Activated CD4-positive, alpha-beta T cell treated with anti-CD3 and anti-CD28 coated beads, Interleukin-2, amount 50 U/mL, for 16 hours (primary cell): ENCODE results near the gene LVRN.

Experiments used
- DNase-seq: peaks from one replicate; pipeline ENCODE4 v3.0.0-alpha.2; 2020

LVRN gene

DNA sequence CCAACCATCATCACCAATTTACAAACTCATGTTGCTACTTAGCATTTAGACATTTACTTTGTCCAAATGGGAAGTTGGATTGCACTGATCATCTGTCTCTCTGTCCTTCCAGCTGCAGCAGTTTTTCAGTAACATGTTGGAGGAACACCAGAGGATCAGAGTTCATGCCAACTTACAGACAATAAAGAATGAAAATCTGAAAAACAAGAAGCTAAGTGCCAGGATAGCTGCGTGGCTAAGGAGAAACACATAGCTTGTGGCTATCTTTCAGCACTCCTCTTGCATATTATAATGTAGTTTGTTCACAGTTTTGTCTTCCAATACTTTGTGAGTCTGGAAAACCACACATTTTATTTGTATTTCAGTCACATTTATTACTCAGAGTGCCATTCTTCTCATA is 63.6 kb downstream of the LVRN start:
- no peak for DNase-seq

DNA sequence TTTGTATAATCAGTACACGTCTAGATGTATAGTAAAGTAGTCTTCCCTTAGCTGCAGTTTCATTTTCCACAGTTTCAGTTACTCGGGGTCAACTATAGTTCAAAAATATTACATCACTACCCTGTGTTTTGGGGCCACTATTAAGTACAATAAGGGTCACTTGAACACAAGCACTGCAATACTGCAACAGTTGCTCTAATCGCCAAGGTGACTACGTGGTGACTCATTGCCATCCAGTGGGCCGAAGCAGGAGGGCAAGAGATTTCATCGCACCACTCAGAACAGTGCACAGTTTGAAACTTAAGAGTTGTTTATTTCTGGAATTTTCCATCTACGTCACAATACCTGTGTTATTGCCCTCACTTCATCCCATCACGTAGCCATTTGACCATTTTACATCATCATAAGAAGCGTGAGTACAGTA is 69.8 kb downstream of the LVRN start, which contains the start of gene ARL14EPL:
Gene ARL14EPL (plus strand): TSS at position 379 of the 424 bp plus-strand sequence. CDS start 18,994 bp downstream, outside the sequence.
- DNase-seq, result no peak

DNA sequence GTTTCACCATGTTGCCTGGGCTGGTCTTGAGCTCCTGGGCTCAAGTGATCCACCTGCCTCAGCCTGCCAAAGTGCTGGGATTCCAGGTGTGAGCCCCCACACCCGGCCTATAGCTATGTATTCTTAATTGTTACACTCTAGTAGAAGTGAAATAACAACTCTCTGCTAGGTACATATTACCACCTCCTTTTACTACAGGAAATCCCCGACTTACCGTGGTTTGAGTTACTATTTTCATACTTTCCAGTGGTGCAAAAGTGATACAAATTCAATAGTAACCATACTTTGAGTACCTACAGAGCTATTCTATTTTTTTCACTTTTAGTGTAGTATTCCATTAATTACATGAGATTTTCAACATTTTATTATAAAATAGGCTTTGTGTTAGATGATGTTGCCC is 70.7 kb downstream of the LVRN start:
- DNase-seq, result no peak

DNA sequence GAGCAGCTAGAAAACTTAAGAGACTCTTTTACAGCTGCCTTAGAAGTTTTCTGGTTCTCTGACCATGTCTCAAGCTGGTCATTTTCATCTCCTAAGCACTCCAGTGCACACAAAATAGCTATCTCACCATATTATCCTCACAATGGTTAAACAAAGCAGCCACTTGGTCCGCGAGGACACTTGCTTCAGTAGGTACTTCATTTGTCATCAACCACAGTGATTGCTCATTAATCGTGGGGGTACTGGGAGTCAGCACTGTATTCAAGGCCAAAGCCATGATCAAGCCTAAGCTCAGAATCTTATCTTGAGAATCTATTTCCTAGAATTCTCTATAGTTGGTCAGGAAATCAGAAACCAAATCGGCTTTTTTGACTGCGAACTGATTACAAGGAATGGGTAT is 72.8 kb downstream of the LVRN start:
- no peak for DNase-seq

DNA sequence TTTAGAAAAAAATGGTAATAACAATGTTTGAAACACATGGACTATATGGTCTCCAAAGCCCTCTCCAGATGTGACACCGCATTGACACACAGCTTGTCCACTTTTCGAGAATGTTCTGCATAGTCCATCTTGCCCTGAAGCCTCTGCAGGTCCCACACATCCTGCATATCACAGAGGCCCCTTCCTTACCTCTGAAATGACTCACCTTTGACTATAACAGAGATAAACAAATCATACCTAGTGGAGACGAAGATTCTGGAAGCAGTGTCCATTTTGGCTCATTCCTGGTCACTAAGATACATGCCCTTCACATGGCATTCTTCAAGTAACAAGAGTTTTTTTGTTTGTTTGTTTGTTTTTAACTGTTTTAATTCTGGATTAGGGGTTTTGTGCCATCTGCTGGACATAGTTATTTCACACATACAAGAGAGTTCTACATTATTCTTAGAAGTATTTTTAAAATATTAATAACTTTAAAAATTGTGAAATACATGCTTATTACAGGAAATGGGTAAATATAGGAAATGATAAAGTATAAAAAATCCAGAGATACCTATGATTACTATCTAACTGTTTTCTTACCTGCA is 75.1 kb downstream of the LVRN start:
- DNase-seq, result no peak

DNA sequence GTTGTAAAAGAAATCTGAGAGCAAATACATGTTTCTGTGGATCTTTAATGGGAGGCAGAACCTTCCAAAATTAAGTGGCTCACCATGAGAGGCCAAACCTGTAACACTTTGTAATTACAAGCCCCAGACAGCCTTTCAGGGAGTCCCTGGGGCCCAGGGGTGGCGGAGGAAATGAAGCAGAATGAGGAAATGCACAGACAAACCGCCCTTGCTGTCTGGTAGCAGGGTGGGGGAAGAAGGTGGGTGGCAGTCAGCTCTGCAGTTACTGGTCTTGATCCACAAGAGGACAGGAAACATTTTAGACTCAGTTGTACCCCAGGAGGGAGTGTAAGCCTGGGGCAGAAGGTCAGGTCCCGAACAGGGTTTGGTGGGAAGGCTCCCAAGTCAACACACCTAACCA is 76.5 kb downstream of the LVRN start:
- no peak for DNase-seq

DNA sequence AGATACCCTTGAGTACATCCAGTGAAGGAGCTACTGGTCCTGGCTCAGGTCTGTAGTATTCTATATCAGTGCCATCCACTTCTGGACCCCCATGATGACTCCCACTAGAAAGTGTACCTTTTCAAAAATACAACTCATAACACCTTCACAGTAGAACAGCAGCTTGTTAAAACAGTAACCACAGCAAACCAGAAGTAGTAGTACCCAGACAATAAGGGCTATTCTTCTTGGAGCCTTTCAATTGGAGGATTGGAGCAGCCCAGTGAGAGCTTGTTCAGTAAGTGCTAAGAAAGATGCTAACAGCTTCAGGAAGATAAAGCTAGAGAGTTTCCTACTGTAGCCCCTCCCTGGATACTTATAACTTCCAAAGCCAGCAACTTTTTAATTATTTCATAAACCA is 80.1 kb downstream of the LVRN start:
- no peak for DNase-seq

DNA sequence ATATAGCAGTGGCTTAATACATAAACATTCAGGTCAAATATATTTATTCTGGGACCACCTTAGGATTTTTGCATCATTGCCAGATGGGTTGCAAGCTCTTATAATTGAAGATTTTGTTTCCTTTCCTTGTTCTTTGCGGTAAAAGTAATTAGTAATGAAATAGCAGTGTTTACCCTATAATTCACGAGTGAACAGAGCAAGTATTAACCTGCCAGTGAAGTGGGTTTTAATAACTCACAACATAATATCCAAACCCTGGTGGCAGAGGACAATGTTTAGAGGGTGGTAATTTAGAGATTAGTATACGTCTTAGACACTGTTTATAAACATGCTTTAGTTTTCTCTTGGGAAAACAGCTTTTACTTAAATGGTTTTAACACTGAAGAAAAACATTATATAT is 81.8 kb downstream of the LVRN start:
- no peak for DNase-seq

DNA sequence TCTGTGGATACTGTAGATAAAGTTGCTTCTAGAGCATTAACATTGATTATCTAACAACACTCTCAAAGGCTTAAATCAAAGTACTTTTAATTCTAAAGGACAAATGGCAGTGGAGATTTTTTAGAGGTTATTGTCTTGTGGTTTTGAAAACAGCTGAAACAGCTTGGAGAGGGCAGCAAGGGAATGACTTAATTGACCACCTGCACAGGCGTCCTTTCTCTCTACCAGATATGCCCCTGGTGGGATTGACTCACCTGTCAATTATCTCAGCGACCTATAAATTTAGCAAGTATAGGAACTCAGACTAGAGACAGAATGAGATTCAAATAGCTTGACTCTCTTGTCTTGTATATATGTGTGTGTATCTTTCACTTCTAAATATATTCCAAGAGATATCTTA is 83.5 kb downstream of the LVRN start:
- DNase-seq, result no peak

DNA sequence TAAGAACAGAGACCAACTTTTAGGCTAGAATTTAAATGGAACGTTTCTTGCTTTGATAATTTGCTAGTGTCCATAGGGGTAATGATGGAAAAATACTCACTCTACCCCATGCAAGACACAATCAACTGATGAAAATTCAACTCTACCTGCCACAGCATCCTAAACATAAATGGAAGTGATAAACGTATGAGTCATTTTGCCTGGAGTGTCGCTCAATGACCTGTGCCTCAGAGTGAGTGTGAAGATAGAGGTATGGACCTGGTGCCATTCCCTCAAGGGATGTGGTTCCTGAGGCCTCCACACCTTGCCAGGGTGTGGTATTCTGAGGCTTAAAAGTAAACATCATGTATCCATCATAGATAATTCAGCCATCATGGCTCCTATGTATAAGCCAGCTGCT is 84.0 kb downstream of the LVRN start:
- no peak for DNase-seq

DNA sequence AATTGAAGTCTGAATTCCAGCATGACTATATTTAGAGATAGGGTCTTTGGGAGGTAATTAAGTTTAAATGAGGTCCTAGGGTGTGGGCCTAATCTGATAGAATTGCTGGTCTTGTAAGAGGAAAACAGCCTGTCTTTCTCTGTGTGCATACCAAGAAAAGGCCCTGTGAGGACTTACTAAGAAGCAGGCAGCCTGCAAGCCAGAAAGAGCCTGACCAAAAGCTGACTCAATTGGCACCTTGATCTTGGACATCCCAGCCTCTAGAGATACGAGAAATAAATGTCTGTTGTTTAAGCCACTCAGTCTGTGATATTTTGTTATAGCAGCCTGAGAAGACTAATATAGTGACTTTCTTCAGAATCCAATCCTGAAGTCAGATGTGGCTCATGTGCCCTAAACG is 84.5 kb downstream of the LVRN start:
- DNase-seq, result no peak

DNA sequence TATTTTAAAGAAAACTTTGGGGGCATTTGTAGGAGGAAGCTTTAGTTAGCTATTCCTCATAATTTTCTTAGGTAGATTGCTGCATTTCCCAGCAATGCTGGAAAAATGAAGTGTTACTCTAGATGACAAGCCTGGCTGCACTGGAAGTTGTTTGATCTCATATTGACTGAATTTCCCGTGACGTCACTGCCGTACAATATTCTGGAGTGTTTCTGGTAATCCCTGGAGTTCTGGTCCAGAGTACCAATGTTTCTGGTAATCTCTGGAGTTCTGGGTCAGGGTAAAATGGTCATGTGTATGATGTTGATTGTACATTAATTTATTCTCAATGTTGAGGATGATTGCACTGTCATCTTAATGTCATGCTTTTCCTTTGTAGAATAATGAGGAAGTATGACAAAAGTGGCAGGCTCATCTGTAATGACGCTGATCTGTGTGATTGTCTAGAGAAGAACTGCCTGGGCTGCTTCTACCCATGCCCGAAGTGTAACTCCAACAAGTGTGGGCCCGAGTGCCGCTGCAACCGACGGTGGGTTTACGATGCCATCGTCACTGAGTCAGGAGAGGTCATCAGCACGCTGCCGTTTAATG is 96.2 kb downstream of the LVRN start:
- no peak for DNase-seq

DNA sequence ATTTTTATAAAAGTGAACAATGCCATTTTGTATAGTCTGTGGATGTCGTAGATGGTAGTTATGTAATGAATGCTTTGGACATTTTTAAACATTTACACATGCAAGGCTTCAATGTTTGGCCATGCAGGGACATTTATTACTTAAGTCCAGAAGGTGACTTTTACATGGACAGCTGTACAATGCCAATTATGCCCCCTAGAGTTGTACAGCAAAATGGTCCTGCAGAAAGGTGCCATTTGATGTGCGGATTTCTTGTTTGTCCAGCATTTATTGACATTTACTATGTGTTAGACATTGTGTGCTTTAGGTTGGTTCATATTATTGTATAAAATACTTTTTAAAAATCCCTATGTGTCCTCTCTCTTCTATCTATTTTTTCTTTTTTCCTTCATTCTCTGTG is 100.1 kb downstream of the LVRN start:
- DNase-seq, result no peak

DNA sequence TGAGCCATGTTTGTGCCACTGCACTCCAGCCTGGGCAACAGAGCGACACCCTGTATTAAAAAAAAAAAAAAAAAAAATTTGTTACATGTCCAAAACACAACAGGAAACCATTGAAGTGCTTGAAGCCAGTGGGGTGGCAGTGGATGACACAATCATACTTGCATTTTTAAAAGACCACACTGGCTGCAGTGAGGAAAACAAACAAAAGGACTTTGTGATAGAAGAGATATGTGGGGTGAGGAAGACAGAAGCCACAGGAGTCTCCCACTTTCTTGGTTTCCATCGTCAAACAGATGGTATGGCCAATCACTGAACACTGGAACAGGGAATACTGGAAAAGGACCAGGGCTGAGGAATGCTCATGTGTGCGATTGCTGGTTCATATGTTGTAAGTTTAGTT is 101.7 kb downstream of the LVRN start:
- DNase-seq, result no peak

DNA sequence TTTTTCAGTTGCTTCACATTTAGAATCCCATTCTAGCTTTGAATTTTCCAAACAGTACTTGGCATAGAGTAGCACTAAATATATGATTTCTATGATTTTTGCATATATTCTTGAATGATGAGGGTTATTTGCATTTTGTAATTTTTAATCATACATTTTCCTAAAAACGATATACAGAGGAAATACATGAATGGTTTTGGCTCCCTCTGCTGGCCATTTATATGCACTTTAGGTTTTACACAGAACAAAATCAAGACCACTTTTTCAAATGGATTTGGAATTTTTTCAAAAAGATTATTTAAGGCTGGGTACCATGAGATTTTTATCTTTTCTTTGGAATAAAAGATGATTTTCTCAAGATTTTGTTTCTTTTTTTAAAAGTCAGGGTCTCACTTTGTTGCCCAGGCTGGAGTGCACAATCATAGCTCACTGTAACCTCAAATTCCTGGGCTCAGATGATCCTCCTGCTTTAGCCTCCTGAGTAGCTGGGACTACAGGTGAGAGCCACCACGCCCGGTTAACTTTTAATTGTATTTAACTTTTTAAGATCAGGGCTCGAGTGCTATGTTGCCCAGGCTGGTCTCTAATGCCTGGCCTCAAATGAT is 105.9 kb downstream of the LVRN start:
- peak; percentile 42 for DNase-seq

DNA sequence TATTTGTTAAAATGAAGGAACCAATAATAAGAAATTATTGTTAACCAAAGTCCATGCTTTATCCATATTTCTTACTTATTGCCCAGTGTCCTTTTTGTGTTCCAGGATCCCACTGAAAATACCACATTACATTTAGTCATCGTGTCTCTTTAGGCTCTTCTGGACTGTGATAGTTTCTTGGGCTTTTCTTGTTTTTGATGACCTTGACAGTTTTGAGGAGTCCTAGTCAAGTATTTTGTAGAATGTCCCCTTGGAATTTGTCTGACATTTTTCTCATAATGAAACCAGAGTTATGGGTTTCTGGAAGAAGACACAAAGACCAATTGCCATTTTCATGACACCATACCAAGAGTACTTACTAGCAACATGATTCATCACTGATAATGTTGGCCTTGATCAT is 108.9 kb downstream of the LVRN start:
- DNase-seq, result no peak

DNA sequence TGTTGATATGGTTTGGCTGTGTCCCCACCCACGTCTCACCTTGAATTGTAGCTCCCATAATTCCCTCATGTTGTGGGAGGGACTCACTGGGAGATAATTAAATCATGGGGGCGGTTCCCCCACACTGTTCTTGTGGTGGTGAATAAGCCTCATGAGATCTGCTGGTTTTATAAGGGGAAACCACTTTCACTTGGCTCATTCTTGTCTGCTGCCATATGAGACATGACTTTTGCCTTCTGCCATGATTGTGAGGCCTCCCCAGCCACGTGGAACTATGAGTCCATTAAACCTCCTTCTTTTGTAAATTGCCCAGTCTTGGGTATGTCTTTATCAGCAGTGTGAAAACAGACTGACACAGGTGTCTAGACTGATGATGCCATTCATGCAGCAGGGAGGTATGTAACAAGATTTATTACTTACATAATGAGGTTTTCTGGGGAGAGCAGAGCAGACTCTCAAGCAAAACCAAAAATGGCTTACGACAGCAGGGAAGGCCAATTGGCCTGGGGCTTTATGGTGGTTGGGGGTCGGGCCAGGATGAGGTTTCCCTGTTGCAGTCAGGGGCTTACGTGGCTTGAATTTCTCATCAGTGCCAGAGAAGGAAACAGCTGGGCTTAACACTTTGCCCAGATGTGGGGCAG is 113.0 kb downstream of the LVRN start:
- no peak for DNase-seq

DNA sequence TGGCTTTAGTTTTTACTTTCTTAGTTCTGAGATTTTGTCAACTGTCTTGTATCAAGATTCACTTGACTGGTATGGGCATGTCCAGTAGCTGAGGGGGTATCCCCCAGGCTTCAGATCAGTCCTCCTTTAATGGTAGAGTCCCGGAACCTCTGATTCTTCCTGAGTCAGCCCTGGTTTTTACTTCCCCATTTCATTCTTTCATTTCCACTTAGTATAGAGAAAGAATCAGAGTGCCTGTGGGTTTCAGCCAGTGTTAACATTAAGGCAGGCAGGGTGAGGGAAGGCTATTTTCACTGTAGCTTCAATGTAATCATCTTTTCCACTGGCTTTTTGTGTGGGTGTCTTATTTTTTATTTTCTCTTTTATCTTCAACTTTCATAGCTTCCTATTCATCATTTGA is 114.2 kb downstream of the LVRN start:
- DNase-seq, result no peak
